NCI-H82 (cell line): ENCODE results near the gene PATL2.
"Not testable (repeated sequence)": the region's sequence is repeated elsewhere in the genome, so short reads cannot be mapped to it uniquely, and the experiment has no call there.

Experiments
- DNase-seq: peaks from one replicate; lab custom pipeline; 2025; lab: John Stamatoyannopoulos, UW

PATL2 gene

GRCh38 chr15:44711096-44711742 is at the start of gene PATL2, which contains the start of gene B2M:
Gene PATL2 (minus strand): TSS chr15:44711323. CDS start chr15:44676490, 34,833 bp downstream.
Gene B2M (plus strand): TSS chr15:44711517. CDS start chr15:44711547, 30 bp downstream.
- DNase-seq = peak; percentile 97

- DNase-seq = no peak
Observed at GRCh38 chr15:44753345-44753744, 42.2 kb upstream of the PATL2 start.

- not testable (repeated sequence) for DNase-seq
Observed at GRCh38 chr15:44743454-44743853, 32.3 kb upstream of the PATL2 start.

- DNase-seq = not testable (repeated sequence)
Observed at GRCh38 chr15:44739222-44739847, 28.2 kb upstream of the PATL2 start.

- DNase-seq = peak; percentile 59
Observed at GRCh38 chr15:44738340-44738984, 27.3 kb upstream of the PATL2 start.

- DNase-seq = no peak
Observed at GRCh38 chr15:44736181-44736765, 25.1 kb upstream of the PATL2 start, which contains the start of gene TRIM69. Gene TRIM69 (plus strand): TSS chr15:44736528. CDS start chr15:44736705, 177 bp downstream.

- no peak for DNase-seq
Observed at GRCh38 chr15:44735482-44736180, 24.5 kb upstream of the PATL2 start.

- no peak for DNase-seq
Observed at GRCh38 chr15:44734839-44735481, 23.8 kb upstream of the PATL2 start.

GRCh38 chr15:44729408-44730127 is 18.4 kb upstream of the PATL2 start:
- DNase-seq = peak; percentile 48

- peak; percentile 95 for DNase-seq
Observed at GRCh38 chr15:44728576-44729407, 17.7 kb upstream of the PATL2 start.

GRCh38 chr15:44728232-44728575 is 17.1 kb upstream of the PATL2 start:
- DNase-seq = not testable (repeated sequence)

- no peak for DNase-seq
Observed at GRCh38 chr15:44727485-44728231, 16.5 kb upstream of the PATL2 start.

GRCh38 chr15:44726568-44727484 is 15.7 kb upstream of the PATL2 start:
- DNase-seq = no peak

- DNase-seq = no peak
Observed at GRCh38 chr15:44726136-44726535, 15.0 kb upstream of the PATL2 start.

- DNase-seq = no peak
Observed at GRCh38 chr15:44722011-44722410, 10.9 kb upstream of the PATL2 start.

- DNase-seq = no peak
Observed at GRCh38 chr15:44720460-44721176, 9.5 kb upstream of the PATL2 start.

- DNase-seq = not testable (repeated sequence)
Observed at GRCh38 chr15:44720000-44720435, 8.9 kb upstream of the PATL2 start.
